ENCODE measurements around the gene PHF12. TPM values are rescaled to one million over a fixed set of nuclear protein-coding genes. Genes with fewer than 3 reads are reported as not detected.

PHF12 gene
- total RNA-seq, 2 donors from 2014 or later: 164 to 174 TPM

DNA sequence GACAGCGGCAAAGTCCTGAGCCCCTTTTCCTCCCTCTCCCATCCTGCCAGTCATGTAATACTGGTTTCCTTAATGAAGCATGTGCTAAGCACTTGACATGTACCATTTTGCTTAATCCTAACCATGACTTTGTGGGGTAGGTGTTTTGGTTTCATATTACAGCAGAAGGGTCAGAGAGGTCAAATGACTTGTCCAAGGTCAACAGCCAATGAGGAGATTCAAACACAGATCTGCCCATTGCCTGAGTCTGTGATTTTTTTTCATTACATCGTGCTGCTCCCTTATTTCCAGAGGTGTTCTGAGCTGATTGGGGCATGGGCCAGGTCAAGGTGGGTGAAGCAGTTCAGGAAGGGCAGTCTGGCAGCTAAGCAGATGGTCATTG lies 17.6 kb upstream of the PHF12 start:
- H3K4me3 Mint-ChIP-seq: no peak overlapping the region
- DNase-seq (no peak), ATAC-seq (no peak)
- H3K27me3 Mint-ChIP-seq: peaks cover 28% of the 10 kb centered on the region
- no peaks in the 10 kb centered on the region for H3K9me3 ChIP-seq (ENCODE audit: control insufficient read depth, low read length, poor library complexity, severe bottlenecking)
- H3K27ac Mint-ChIP-seq: no peak overlapping the region
- no peaks in the 10 kb centered on the region for H3K36me3 Mint-ChIP-seq (ENCODE audit: low read depth)
- H3K4me1 Mint-ChIP-seq: peaks cover 4% of the 10 kb centered on the region

DNA sequence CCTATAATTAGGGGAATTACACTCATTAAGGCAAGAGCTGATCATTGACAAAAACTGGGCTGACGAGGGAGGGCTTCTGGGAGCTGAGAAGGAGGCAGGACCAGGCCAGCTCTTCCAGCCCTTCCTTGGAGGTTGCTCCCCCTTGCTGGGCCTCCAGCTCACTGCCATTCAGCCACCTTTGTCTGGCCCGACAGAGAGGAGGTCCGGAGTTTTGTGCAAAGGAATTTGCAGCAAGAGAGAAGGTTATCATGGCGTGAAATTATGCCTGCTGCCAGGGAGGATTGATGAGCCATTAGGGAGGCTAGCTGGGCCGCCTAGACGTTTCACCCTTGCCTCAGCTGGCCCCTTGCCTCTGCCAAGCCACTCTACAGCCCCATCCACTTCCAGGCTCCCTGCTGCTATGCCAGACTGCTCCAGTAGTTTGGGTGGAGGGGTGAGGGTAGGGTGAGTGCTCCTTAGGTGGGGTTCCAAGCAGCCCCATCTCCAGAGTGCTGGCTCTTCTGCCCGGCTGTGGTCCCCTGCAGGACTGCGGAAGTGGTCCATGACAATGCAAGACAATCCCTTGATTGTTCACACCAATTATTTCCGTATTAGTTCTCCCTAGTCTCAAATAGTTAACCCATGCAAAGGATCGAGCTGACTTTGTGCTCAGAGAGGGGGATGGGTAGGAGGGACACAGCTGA lies 17.1 kb upstream of the PHF12 start:
- H3K27ac Mint-ChIP-seq: no peak overlapping the region
- no peak for DNase-seq
- no peaks in the 10 kb centered on the region for H3K9me3 ChIP-seq (ENCODE audit: control insufficient read depth, low read length, poor library complexity, severe bottlenecking)
- no peaks in the 10 kb centered on the region for H3K36me3 Mint-ChIP-seq (ENCODE audit: low read depth)
- H3K27me3 Mint-ChIP-seq: peaks cover 33% of the 10 kb centered on the region
- H3K4me3 Mint-ChIP-seq: no peak overlapping the region
- H3K4me1 Mint-ChIP-seq: peaks cover 6% of the 10 kb centered on the region
- ATAC-seq: no peak

DNA sequence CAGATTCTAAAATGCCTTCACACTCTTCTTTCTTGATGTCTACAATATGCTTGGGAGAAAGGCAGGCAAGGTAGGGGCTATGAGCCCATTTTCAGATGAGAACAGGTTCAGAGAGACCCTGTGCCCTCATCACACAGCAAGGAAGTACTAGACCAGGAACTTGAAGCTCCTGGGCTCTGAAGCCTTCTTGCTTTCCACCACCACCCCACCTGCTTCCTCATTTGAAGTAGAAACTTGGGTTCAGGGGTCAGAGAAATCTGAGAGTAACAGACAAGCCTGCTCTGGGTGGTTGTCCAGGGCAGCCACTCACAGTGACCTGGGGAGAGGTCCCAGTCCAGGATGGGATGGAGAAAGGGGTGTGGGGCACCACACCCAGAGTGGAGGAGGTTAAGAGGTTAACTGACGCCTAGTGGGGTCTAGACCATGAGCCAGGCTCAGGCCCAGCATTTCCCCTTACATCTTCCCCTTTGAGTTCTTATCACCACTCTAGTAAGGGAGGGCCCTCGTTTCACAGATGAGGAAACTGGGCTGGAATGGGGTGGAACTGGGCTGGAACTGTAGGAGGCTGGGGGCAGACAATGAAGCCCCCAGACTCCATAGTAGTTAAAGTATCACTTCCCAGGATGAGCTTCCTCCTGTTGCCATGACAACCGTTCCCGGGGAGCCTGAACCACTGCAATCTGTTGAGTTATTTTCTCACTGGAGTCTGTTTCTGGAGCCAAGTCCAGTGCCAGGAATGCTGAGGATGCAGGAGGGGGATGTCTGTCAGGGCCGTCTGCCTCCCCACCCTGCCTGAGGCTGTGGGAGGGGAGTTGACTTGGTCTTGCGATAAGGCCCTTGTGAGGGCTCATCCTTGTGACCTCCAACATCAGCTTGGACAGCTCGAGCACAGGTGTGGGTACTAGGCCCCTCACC lies 16.2 kb upstream of the PHF12 start:
- no peak for DNase-seq
- H3K27me3 Mint-ChIP-seq: peaks cover 37% of the 10 kb centered on the region
- peaks cover 9% of the 10 kb centered on the region for H3K4me1 Mint-ChIP-seq
- H3K27ac Mint-ChIP-seq: peak overlapping the region; percentile 32
- no peak for ATAC-seq
- no peaks in the 10 kb centered on the region for H3K9me3 ChIP-seq (ENCODE audit: control insufficient read depth, low read length, poor library complexity, severe bottlenecking)
- no peak overlapping the region for H3K4me3 Mint-ChIP-seq
- no peaks in the 10 kb centered on the region for H3K36me3 Mint-ChIP-seq (ENCODE audit: low read depth)

DNA sequence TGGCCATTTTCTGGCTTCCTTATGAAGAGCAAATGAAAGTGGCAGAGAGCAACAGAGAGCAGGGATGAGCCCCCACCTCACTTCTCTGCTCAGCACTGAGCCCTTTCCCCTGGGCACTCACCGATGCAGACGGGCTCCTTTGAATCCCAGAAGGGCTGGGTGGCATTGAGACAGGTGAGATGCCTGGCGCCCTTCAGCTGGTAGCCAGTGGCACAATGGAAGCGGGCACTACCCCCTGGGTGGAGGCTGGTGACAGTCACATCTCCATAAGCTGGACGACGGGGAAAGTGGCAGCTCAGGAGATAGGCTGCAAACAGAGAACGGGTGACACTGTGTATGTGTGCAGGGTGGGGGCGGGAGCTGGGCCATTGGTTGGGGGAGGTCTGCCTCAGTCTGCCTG lies 12.5 kb upstream of the PHF12 start:
- peaks cover 9% of the 10 kb centered on the region for H3K4me1 Mint-ChIP-seq
- H3K27ac Mint-ChIP-seq: no peak overlapping the region
- no peak for ATAC-seq
- H3K4me3 Mint-ChIP-seq: no peak overlapping the region
- no peak for DNase-seq
- no peaks in the 10 kb centered on the region for H3K9me3 ChIP-seq (ENCODE audit: control insufficient read depth, low read length, poor library complexity, severe bottlenecking)
- H3K36me3 Mint-ChIP-seq (ENCODE audit: low read depth): no peaks in the 10 kb centered on the region
- peaks cover 27% of the 10 kb centered on the region for H3K27me3 Mint-ChIP-seq

DNA sequence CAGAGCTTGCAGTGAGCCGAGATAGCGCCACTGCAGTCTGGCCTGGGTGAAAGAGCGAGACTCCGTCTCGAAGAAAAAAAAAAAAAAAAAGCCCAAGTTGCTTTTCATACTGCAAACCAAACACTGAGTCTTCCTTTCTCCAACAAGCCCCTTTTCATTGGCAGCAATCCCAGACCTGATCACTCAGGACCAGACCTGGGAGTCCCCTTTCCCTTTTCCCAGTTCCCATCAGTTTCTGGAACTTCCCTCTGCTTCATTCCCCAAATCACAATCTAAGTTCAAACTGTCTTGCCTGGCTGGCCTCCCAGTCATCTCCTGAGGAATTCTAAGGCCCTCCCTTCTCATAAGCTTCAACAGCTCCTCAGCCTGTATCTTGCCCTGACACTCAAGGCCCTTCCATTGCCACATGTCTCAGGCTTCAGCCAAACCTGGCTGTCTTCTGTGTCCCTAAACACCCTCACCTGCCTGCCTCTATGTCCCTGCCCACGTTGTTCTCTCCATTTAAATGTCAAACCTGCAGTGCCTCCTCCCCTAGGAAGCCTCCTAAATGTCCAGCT lies 11.8 kb upstream of the PHF12 start:
- ATAC-seq (no peak), DNase-seq (no peak)
- Mint-ChIP-seq H3K4me1 (peaks cover 9% of the 10 kb centered on the region), H3K27me3 (peaks cover 27% of the 10 kb centered on the region), H3K36me3 (ENCODE audit: low read depth) (no peaks in the 10 kb centered on the region), H3K27ac (no peak overlapping the region), H3K4me3 (no peak overlapping the region)
- no peaks in the 10 kb centered on the region for H3K9me3 ChIP-seq (ENCODE audit: control insufficient read depth, low read length, poor library complexity, severe bottlenecking)

DNA sequence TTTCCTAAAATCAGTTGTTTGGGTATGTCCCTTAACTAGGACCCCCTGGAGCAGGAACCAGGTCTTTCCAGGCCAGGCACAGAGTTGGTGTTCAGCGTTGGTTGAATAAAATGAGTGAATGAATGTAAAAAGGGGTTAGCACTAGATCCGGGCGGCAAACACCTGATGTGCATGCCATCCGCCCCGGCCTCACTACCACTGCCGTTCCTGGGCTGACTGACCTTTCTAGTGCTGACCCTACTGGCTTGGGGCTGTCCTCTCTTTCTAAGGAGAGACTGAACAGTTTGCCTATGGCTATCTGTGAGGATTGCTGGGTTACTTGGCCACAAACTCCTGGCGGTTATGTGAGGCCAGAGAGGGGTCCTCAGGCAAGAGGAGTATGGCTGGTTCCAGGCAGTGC lies 10.1 kb upstream of the PHF12 start:
- Mint-ChIP-seq H3K36me3 (ENCODE audit: low read depth) (no peaks in the 10 kb centered on the region), H3K27me3 (peaks cover 27% of the 10 kb centered on the region), H3K4me3 (no peak overlapping the region), H3K4me1 (peaks cover 9% of the 10 kb centered on the region), H3K27ac (no peak overlapping the region)
- H3K9me3 ChIP-seq (ENCODE audit: control insufficient read depth, low read length, poor library complexity, severe bottlenecking): no peaks in the 10 kb centered on the region
- DNase-seq: no peak
- no peak for ATAC-seq

DNA sequence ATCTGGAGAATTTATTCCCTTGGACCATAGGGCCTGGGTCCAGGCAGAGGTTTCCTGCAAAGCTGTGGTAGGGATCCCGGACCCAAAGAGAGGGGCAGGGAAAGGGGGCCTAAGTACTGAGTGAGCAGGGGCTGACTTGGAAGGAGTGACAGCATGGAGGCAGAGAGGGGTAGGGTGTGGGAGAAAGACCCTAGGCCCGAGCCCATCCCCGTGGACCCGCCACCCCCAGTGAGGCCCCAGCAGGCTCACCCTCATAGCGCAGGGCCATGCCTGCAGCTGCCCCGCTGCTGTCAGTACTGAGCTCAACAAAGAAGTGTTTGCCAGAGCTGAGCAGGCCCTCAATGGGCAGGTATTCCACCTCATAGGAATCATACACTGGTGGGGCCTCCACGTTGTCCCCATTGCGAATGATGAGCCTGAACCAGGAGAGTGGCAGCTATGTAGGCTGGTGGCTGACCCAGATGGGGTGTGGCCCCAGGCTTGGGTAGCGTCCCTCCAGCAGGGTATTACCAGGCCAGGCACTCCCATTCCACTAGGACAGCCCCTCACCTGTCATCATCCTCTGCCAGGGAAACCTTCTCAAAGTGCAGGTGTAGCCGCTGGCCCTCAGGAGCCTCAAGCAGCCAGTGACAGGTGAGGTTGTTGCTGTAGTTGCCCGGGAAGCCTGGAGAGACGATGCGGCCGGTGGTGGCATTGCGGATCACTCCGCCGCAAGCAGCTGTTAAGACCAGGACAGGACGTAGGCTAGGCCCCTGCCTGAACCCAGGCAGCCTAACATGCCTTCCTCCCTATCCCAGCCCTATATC lies 9.1 kb upstream of the PHF12 start:
- DNase-seq: no peak
- Mint-ChIP-seq H3K27ac (no peak overlapping the region), H3K4me3 (no peak overlapping the region), H3K36me3 (ENCODE audit: low read depth) (no peaks in the 10 kb centered on the region), H3K4me1 (peaks cover 5% of the 10 kb centered on the region), H3K27me3 (peaks cover 27% of the 10 kb centered on the region)
- ATAC-seq: no peak
- no peaks in the 10 kb centered on the region for H3K9me3 ChIP-seq (ENCODE audit: control insufficient read depth, low read length, poor library complexity, severe bottlenecking)

DNA sequence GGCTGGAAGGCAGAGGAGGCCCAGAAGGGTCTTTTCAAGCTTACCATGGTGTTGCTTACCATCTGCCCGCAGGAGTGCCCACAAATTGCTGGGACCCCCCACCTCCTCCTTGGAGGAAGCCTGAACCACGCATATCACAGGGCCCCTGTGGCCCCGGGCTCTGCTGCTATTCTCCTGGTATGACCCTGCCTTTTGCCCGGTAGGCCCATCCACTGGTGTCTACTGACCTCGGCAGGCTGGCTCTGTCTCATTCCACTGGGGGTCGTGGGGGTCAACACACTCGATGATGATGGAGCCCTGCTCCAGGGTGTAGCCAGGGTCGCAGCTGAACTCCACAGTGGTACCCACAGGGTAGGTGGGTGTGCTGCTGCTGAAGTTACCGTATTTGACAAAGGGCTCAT lies 8.2 kb upstream of the PHF12 start:
- Mint-ChIP-seq H3K4me3 (no peak overlapping the region), H3K4me1 (peaks cover 4% of the 10 kb centered on the region), H3K36me3 (ENCODE audit: low read depth) (no peaks in the 10 kb centered on the region), H3K27ac (no peak overlapping the region), H3K27me3 (peaks cover 24% of the 10 kb centered on the region)
- H3K9me3 ChIP-seq (ENCODE audit: control insufficient read depth, low read length, poor library complexity, severe bottlenecking): no peaks in the 10 kb centered on the region
- DNase-seq: no peak
- ATAC-seq: no peak

DNA sequence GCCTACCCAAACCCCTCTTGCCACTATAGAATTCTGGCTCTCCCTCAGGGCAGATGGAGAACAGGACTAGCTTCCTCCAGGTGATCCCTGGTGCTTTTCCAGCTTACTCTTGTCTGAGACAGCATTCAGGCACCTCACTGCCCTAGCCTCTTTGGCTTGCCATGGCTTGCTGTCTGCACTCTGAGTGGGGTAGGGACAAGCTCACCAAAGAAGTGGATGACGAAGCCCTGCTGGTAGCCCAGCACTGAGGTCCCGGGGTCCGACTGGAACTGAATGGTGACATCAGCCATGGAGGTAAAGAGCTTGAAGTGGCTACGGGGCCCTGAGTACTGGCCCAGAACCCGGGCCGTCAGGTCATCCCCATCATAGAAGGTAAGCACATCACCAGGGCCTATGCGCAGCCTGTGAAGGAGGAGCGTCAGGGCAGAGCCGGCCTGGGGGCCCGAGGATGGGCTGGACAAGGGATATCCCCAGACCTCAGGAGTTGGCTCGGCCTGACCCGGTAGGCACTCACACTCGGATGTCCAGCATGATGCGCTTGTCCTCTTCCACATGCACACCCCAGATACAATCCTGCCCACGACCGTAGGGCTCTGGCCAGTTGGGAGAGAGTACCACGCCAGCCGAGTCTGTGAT lies 7.6 kb upstream of the PHF12 start:
- Mint-ChIP-seq H3K36me3 (ENCODE audit: low read depth) (no peaks in the 10 kb centered on the region), H3K4me3 (no peak overlapping the region), H3K4me1 (peaks cover 4% of the 10 kb centered on the region), H3K27me3 (peaks cover 19% of the 10 kb centered on the region), H3K27ac (no peak overlapping the region)
- H3K9me3 ChIP-seq (ENCODE audit: control insufficient read depth, low read length, poor library complexity, severe bottlenecking): no peaks in the 10 kb centered on the region
- DNase-seq (no peak), ATAC-seq (no peak)

DNA sequence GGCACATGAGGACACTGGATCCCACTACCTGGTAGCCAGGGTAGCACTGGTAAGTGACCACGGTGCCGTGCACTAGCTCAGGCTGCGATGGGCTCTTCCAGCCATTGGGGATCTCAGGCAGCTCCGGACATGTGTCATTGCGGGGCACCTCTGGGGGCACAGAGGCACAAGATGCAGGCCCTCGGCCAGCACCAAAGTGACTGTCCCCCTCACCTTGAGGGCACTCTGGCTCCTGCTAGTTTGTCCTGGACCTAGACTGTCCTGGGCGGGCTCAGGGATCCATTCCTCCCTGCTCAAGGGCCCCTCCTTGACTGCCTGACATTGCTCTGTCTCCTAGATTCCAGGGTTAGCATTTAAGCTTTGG lies 6.7 kb upstream of the PHF12 start:
- H3K9me3 ChIP-seq (ENCODE audit: control insufficient read depth, low read length, poor library complexity, severe bottlenecking): no peaks in the 10 kb centered on the region
- Mint-ChIP-seq H3K4me3 (no peak overlapping the region), H3K36me3 (ENCODE audit: low read depth) (no peaks in the 10 kb centered on the region), H3K27ac (no peak overlapping the region), H3K27me3 (peaks cover 9% of the 10 kb centered on the region), H3K4me1 (peaks cover 2% of the 10 kb centered on the region)
- DNase-seq: no peak
- no peak for ATAC-seq

DNA sequence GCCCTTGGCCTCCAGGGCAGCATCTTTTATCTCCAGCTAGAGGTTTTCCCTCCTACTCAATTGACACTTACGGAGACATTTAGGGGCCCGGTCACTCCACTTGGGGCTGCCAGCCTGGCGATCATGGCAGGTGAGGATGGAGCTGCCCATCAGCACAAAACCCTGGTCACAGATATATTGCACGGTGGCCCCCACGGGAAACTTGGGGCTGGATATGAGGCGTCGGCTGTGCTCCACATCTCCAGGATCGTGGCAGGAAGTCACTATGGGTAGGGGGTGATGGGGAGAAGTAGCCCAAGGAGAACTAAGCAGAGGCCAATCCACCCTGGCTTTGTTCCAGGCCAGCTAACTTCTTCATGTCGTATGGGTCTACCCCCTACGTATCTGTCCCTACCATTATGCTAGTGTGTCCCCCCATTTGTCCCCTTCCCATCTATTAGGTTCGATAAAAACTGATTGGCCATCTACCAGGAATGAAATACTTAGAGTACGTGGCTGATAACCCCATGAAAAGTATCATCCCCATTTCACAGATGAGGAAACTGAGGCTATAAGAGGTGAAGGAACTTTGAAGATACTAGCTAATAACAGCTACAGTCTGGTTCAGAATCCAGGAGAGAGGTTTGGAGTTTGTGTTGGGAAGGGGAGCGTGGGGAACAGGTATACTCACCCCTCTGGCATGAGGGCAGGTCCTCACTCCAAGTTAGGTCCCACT lies 6.1 kb upstream of the PHF12 start:
- ATAC-seq: no peak

DNA sequence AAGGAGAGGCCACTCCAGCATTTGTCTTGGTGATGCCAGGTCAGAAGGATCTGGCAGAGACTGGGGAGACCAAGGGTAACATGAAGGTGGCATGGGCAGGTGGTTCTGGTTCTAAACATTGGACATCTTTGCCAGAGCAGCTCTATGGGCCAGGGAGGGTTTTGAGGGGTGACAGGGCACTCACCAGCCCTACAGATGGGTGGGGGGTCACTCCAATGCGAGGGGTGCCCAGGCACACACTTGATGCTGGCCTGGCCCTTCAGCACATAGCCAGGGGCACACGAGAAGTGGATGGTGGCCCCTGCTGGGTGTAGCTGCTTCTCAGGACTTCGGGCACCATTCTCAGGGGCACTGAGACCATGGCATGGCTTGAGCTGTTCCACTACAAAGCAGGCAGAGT lies 5.5 kb upstream of the PHF12 start:
- ATAC-seq (no peak), DNase-seq (no peak)
- Mint-ChIP-seq H3K27me3 (peaks cover under 1% of the 10 kb centered on the region), H3K4me3 (no peak overlapping the region), H3K27ac (no peak overlapping the region), H3K4me1 (peaks cover 2% of the 10 kb centered on the region), H3K36me3 (ENCODE audit: low read depth) (no peaks in the 10 kb centered on the region)
- no peaks in the 10 kb centered on the region for H3K9me3 ChIP-seq (ENCODE audit: control insufficient read depth, low read length, poor library complexity, severe bottlenecking)

More for the DNA sequence above, 6.1 kb upstream of the PHF12 start:
- DNase-seq: no peak
- peaks cover 7% of the 10 kb centered on the region for H3K27me3 Mint-ChIP-seq
- H3K36me3 Mint-ChIP-seq (ENCODE audit: low read depth): no peaks in the 10 kb centered on the region
- no peaks in the 10 kb centered on the region for H3K9me3 ChIP-seq (ENCODE audit: control insufficient read depth, low read length, poor library complexity, severe bottlenecking)
- peaks cover 2% of the 10 kb centered on the region for H3K4me1 Mint-ChIP-seq
- H3K4me3 Mint-ChIP-seq: no peak overlapping the region
- H3K27ac Mint-ChIP-seq: no peak overlapping the region
